GM18907 (cell line): ENCODE measurements around the gene ENO4.
A peak's percentile ranks its signal among the peaks of the same experiment; 100 is the strongest.

Experiments
- ATAC-seq: cut with Tn5 transposase; IDR thresholded peaks from one replicate; pipeline ENCODE4 v1.9.1; 2021; ENCODE audit warnings: mild to moderate bottlenecking, moderate library complexity; ENCODE audit not compliant: unreplicated experiment

Gene ENO4

DNA sequence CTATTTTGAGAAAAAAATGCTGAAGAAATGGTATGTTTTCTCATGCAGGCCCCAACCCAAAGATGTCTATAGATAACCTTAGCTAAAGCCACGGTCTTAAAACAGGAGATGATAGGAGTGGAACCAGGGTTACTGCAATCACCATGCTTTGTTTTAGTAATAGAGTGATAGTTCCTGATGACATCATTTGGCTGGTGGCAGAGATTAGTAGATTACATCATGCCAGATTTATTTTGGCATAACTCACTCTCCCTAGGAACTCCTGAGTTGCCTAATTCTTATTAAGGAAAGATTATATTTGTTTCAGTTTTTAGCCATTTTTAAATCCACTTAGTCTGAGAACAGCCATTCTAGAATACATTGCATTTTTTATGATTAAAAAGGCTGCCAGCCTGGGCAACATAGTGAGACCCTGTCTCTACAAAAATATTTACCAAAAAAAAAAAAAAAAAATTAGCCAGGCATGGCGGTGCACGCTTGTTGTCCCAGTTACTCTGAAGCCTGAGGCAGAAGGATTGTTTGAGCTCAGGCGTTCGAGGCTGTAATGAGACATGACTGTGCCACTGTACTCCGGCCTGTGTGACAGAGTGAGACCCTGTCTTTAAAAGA lies 17.8 kb downstream of the ENO4 start:
- ATAC-seq, result no peak

DNA sequence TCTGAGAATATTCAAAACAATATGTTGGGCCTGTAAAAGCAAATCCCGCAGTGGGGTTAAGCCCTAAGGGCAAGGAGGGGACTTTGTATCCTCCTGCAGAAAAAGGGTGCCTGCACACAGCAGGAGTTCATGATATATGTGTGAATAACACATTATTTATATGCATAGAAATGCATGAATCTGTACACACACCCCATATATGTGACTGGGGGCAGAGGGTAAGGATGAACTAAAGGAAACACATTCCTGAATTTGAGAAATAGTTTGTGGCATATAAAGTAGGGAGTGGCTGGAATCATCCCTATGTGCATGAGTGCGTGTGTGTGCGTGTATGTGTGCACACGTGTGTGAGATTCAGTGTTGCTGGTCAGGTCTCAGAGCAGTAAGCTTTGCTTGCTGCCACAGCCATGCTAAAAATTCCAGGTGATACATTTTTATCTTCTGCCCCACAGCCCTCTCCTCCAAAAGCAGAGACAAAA lies 18.9 kb downstream of the ENO4 start:
- ATAC-seq, result no peak

- no peak for ATAC-seq
Measured at GRCh38 chr10:116868722-116869121, 19.4 kb downstream of the ENO4 start.

- no peak for ATAC-seq
Measured at GRCh38 chr10:116870949-116871348, 21.6 kb downstream of the ENO4 start.

- ATAC-seq, result no peak
Measured at GRCh38 chr10:116873134-116873533, 23.8 kb downstream of the ENO4 start.

DNA sequence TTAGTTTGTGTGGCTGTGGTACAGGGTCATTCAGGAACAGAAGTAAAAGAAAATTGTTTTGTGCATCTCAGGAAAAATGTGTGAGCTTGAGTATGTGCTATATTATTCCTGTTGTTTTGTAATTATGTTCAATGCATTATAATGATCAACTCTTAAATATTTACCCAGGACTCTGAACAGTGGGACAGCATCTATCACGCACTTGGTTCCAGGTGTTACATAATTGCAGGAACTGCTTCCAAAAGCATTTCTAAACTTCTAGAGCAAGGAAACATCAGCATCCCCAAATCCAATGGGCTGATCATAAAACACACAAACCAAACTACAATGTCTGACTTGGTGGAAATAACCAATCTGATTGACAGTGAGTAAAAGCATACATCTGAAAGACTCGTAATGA lies 26.6 kb downstream of the ENO4 start:
- ATAC-seq, result no peak

- no peak for ATAC-seq
Measured at GRCh38 chr10:116877391-116877790, 28.1 kb downstream of the ENO4 start.

DNA sequence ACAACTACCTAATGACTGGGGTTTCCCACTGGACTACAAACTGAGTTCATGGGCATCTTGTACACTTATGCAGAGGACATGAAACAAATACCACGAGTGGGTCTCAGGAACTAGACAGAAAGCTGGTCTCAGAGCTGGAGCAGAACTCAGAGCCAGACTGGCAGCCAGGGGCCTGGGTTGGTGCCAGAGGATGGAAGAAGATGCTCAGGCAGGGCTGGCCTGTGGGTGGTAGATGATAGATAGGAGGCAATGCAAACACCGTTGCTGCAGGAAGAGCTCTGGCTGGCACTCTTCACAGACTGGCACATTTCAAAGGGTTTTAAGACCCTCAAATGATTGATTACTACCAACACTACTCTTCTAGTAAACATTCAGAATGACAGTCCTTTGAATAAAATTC lies 28.8 kb downstream of the ENO4 start:
- no peak for ATAC-seq

- ATAC-seq, result no peak
Measured at GRCh38 chr10:116879817-116880216, 30.5 kb downstream of the ENO4 start.

DNA sequence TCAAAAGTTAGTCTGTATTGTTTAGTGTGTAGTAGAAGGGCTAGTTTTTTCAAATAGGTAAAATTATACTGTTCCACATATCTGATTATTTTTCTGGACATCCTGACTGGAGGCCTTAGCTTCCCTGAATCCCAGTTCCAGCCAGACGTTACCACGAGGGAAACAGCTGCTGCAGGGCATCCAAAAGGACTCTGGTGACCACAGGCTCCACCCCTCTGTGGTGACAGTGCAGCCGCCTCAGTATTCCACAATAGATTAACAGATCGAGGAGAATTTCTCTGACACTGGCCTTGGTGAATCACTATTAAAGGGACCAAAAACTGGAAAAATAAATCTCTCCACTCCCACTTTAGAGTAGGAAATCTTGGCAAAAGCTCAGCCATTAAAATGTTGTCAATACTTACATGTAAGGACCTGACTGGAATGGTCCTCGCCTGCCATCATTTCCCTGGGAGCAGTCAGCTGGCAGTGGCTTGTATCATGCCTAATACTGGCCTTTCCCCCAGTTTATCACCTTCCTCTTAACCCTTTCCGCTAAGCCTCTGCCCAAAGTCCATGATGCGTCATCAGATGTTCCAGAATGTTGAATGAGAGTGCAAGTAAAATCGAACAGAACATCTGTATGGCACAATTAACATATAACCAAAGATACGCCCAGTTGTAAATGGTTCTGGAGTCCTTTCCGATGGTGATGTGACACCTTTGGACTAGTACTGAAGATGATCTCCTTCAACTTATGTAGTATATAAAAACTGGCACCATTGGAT lies 31.6 kb downstream of the ENO4 start:
- ATAC-seq, result no peak

- no peak for ATAC-seq
Measured at GRCh38 chr10:116882639-116883038, 33.3 kb downstream of the ENO4 start.

- no peak for ATAC-seq
Measured at GRCh38 chr10:116886772-116887171, 37.5 kb downstream of the ENO4 start.

- ATAC-seq, result no peak
Measured at GRCh38 chr10:116888380-116889055, 39.2 kb downstream of the ENO4 start.

DNA sequence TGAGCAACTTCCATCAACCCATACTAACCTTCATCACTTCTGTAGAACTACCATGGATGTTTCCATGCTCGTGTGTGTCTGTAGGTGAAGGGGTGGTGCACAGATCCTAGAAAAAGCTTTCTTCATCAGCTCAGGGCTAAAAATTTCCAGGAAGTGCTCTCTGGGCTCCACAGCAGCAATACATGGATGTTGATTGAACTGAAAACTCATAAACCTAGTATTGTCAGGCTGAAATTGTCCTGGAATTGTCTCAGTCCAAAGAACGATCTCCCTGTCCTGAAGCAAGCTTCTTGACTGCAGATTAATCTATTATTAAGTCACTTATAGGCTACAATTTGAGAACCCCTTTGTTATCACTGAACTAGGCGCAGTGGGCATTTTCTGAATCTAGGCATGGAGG lies 39.8 kb downstream of the ENO4 start:
- ATAC-seq, result no peak

DNA sequence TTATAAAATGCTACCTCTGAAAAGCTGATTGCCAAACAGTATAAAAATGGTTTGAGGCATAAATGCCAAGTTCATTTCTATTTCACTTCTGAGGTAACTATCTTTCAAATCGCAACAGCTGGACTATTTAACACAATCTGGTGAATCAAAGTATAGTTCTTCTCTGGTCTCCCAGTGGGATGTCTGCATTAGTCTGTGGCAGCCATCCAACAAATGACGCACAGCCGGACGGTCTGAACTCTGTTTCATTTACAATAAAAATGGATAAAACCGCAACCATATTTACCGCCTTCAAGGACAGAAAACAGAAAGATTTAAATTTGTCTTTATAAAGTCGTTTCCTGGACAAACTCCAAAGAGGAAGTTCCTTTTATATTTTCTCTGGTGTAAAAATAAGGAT lies 41.9 kb downstream of the ENO4 start:
- ATAC-seq, result no peak

GRCh38 chr10:116892907-116893685 lies 43.8 kb downstream of the ENO4 start:
- no peak for ATAC-seq

GRCh38 chr10:116893686-116894037 lies 44.4 kb downstream of the ENO4 start:
- ATAC-seq, result no peak

GRCh38 chr10:116899626-116900025 lies 50.3 kb downstream of the ENO4 start:
- ATAC-seq, result peak; percentile 51

GRCh38 chr10:116905845-116906210 lies 56.5 kb downstream of the ENO4 start:
- ATAC-seq, result no peak

GRCh38 chr10:116907245-116907987 lies 58.1 kb downstream of the ENO4 start:
- no peak for ATAC-seq

- no peak for ATAC-seq
Measured at GRCh38 chr10:116909307-116909706, 60.0 kb downstream of the ENO4 start.
